Adrenal gland (tissue), 12 donors: Measurements from ENCODE around the gene SDCCAG8. TPM values are rescaled to one million over a fixed set of nuclear protein-coding genes. Genes with fewer than 3 reads are reported as not detected.
A peak's percentile ranks its signal among the peaks of the same experiment; 100 is the strongest.
"Not testable (repeated sequence)": the region's sequence is repeated elsewhere in the genome, so short reads cannot be mapped to it uniquely, and the experiment has no call there.

Source experiments
- DNase-seq, 7 donors: peaks; one replicate each; pipeline ENCODE4 v3.0.0-alpha.2; 2019 to 2020
- H3K27ac ChIP-seq, 5 donors: fragments of 200-600 bp; sonication (generic) in 4 of 5; 1 replicate in 3 of 5; 2 replicates in 2 of 5; pipeline versions ENCODE4 v1.5.1 to v1.8.0; 2016 to 2020; ENCODE audit warnings: mild to moderate bottlenecking in 1 of 5
- H3K27me3 ChIP-seq: fragments of 200-600 bp; 2 replicates; pipeline ENCODE4 v1.8.0; 2021
- H3K36me3 ChIP-seq, 2 donors: fragments of 200-600 bp; replicated peaks in 1 of 2; 1 replicate in 1 of 2; 2 replicates in 1 of 2; pipeline versions ENCODE4 v1.5.1 to v1.8.0; 2018 to 2022
- H3K4me1 ChIP-seq, 2 donors: fragments of 200-600 bp; replicated peaks in 1 of 2; 1 replicate in 1 of 2; 2 replicates in 1 of 2; pipeline versions ENCODE4 v1.5.1 to v1.8.0; 2018 to 2021
- H3K4me3 ChIP-seq, 4 donors: fragments of 200-600 bp; sonication (generic) in 3 of 4; one replicate each; pipeline ENCODE4 v1.5.1; 2016 to 2018
- H3K9me3 ChIP-seq, 3 donors: fragments of 200-600 bp; sonication (generic) in 1 of 3; replicated peaks in 1 of 3; 1 replicate in 2 of 3; 2 replicates in 1 of 3; pipeline versions ENCODE4 v1.5.1 to v1.8.0; 2016 to 2021
- CTCF ChIP-seq, 6 experiments: fragments of 450-650 bp in 4 of 6; fragments of 200-600 bp in 2 of 6; sonication (generic) in 1 of 6; IDR thresholded peaks; 1 replicate in 5 of 6; 2 replicates in 1 of 6; pipeline versions ENCODE4 v1.5.1 to v1.8.0; 2016 to 2021; ENCODE audit warnings: antibody characterized with exemption in 6 of 6, mild to moderate bottlenecking in 2 of 6, moderate library complexity in 1 of 6
- POLR2A ChIP-seq, 2 donors: fragments of 450-650 bp; IDR thresholded peaks; one replicate each; pipeline ENCODE4 v1.6.1; 2017; ENCODE audit warnings: antibody characterized with exemption in 2 of 2, mild to moderate bottlenecking in 2 of 2, moderate library complexity in 1 of 2
- whole genome bisulfite sequencing, 4 donors: extraction: QIAGEN DNeasy Blood & Tissue Kit in 2 of 4; methylation state at CpG; one replicate each; pipeline versions ENCODE4 v1.1.5 to v1.1.7; 2013 to 2017; 5-methylcytosine and 5-hydroxymethylcytosine counted together
- intact Hi-C, 2 donors: fragments of 100-400 bp; cut with DNase I; formaldehyde crosslinking; loops; one replicate each; pipeline versions ENCODE4 v1.14.1 to v1.15.0; 2022 to 2023
- polyA plus RNA-seq, 3 donors: library from polyadenylated mRNA; stranded (reverse); fragments of 200-250 nt in 2 of 3; fragments of 350-450 nt in 1 of 3; fragmentation: Illumina TruSeq in 1 of 3; extraction: RNeasy Lipid Tissue Mini Kit (QIAGEN cat#74804) in 1 of 3; gene quantifications; one replicate each; pipeline ENCODE4 v1.2.3, GENCODE V29; 2013 to 2014
- total RNA-seq, 9 donors: library from RNA; depleted of rRNA in 4 of 9; stranded (reverse); fragments of >200 nt in 4 of 9; fragments of 120-200 nt in 1 of 9; fragmentation: NEBNext Ultra II Directional in 1 of 9; extraction: Animal tissue kit (Norgen Biotek cat#: 25700) in 1 of 9; gene quantifications; one replicate each; pipeline versions ENCODE4 v1.1.0 to v1.2.4, GENCODE V29; 2013 to 2023
- donor health status: healthy with polysubstance abuse.
- donor health status: Bipolar disorder and iron deficiency.
- donor health status: DM: yes; HTN: yes; CAD: no.
- donor health status: DM: no; HTN: no; CAD: no.
- donor health status: DM: no; HTN: no; CAD: no.
- donor health status: DM: yes; HTN: yes; CAD: no.

SDCCAG8 gene
- total and polyA plus RNA-seq, 12 donors: 22.5 to 60.9 (median 44.1) TPM

- intact Hi-C loops: no loop called here
- Histone ChIP-seq H3K36me3 (peaks cover 0 to 19% of the 10 kb centered on the region in 2 donors), H3K4me1 (peaks cover 0 to 9% of the 10 kb centered on the region in 2 donors), H3K4me3 (no peak overlapping the region), H3K27ac (no peak overlapping the region), H3K27me3 (no peaks in the 10 kb centered on the region), H3K9me3 (no peaks in the 10 kb centered on the region)
- WGBS, 4 donors: 88 to 92% (median 90%) methylated on average over 2 of the region's 2 CpGs
- TF ChIP-seq POLR2A (IDR thresholded peaks at IDR 0.05): no peak
- no peak for TF ChIP-seq CTCF (IDR thresholded peaks at IDR 0.05)
- DNase-seq: no peak
Observed at GRCh38 chr1:243336163-243336562, 80.3 kb downstream of the SDCCAG8 start.

GRCh38 chr1:243338848-243339247 lies 83.0 kb downstream of the SDCCAG8 start:
- H3K27me3 ChIP-seq, H3K27ac ChIP-seq, intact Hi-C loops, DNase-seq, H3K4me1 ChIP-seq, H3K4me3 ChIP-seq, H3K9me3 ChIP-seq: not testable (repeated sequence)
- peaks cover 0 to 10% of the 10 kb centered on the region in 2 donors for H3K36me3 ChIP-seq
- WGBS, 4 donors: 92 to 99% (median 95%) methylated on average over 3 to 4 of the region's 4 CpGs

DNA sequence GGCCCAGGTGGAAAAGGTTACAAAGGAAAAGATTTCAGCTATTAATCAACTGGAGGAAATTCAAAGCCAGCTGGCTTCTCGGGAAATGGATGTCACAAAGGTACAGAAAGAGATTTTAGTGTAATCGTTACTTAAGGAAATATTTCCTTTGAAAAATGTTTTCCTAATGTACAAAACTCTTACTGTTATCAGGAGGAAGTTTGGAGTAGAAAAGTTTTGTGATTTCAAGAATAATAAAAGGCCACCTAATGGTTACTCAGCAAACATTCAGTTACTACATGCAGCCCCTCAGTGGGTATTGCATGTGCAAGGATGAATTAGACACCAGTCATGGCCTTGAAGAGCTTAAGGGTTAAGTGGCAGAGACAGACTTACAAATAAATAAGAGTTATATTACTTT lies 85.2 kb downstream of the SDCCAG8 start:
- H3K4me1 ChIP-seq: peaks cover 0 to 9% of the 10 kb centered on the region in 2 donors
- H3K36me3 ChIP-seq: no peaks in the 10 kb centered on the region
- H3K27ac ChIP-seq: no peak overlapping the region
- intact Hi-C loops: no loop called here
- no peak overlapping the region for H3K4me3 ChIP-seq
- WGBS, 4 donors: 60 to 73% (median 63%) methylated on average over 2 of the region's 2 CpGs
- no peak for TF ChIP-seq POLR2A (IDR thresholded peaks at IDR 0.05)
- DNase-seq: no peak
- H3K9me3 ChIP-seq: no peaks in the 10 kb centered on the region
- H3K27me3 ChIP-seq: no peaks in the 10 kb centered on the region

- TF ChIP-seq CTCF (IDR thresholded peaks at IDR 0.05) (peak; percentile 43 to 87 (median 64)), POLR2A (IDR thresholded peaks at IDR 0.05) (no peak)
- Histone ChIP-seq H3K27me3 (no peaks in the 10 kb centered on the region), H3K4me1 (no peaks in the 10 kb centered on the region), H3K36me3 (no peaks in the 10 kb centered on the region), H3K27ac (no peak overlapping the region), H3K4me3 (no peak overlapping the region), H3K9me3 (no peaks in the 10 kb centered on the region)
- 61 to 72% (median 64%) methylated on average over 5 of the region's 5 CpGs for WGBS, 4 donors
- intact Hi-C loops: no loop called here
- DNase-seq: no peak
Observed at GRCh38 chr1:243343970-243344937, 88.4 kb downstream of the SDCCAG8 start.

DNA sequence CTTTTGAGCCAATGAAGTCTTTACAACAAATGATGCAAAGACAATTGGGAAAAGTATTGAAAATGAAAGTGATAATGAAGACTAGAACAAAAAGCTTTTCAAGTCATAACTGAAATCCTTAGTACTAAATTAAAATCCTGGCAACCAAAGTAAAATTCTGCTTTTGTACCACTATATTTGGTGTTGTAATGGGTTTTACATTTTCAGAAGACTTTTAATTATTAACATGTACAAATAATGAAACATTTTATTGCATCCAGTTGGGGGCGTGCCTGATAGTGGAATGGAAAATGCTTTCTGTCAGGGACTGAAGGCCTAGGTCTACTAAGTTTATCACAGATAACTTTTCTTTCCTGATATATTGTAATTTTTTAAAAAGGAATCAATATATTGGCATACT lies 89.4 kb downstream of the SDCCAG8 start:
- 63 to 69% (median 66%) methylated on average over 1 of the region's 1 CpG for WGBS, 4 donors
- Histone ChIP-seq H3K27me3 (no peaks in the 10 kb centered on the region), H3K4me3 (no peak overlapping the region), H3K36me3 (no peaks in the 10 kb centered on the region), H3K9me3 (no peaks in the 10 kb centered on the region), H3K27ac (no peak overlapping the region), H3K4me1 (no peaks in the 10 kb centered on the region)
- intact Hi-C loops: loop anchor here in 1 of 2 donors (5.0 kb wide), 1 partner anchor 927 kb away; no protein-coding TSS in a partner anchor
- TF ChIP-seq CTCF (IDR thresholded peaks at IDR 0.05): peak in 4 of 6 experiments; percentile 10 to 35 (median 21)
- no peak for TF ChIP-seq POLR2A (IDR thresholded peaks at IDR 0.05)
- DNase-seq: peak in 2 of 7 donors; percentile 15 to 22
